Measurements from ENCODE around the gene CNTLN. TPM values are rescaled to one million over a fixed set of nuclear protein-coding genes. Genes with fewer than 3 reads are reported as not detected.

Gene CNTLN
- total and polyA plus RNA-seq, 9 of the 15 experiments (the other 6 are each of a cell fraction or from before 2014, with no cell fraction given) = 0.08 TPM; not detected in 8

DNA sequence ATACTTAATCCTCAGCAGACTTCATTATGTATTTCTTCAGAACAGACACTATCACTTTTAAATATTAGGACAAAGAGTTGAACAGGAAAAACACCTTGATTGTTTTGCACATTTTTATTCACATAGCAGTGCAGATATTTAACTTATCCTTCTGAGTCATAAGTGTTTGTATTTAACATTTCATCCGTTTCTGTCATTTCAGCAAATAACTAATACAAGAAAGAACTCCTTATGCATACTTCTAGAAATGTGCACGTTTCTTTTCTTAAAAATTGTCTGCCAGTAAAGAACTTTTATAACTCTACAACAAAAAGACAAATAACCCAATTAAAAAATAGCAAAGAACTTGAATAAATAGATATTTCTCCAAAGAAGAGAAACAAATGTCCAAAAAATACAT is 3.3 kb upstream of the CNTLN start:
- TF ChIP-seq POLR3G (IDR thresholded peaks at IDR 0.05; ENCODE audit: extremely low read depth, insufficient read length, insufficient replicate concordance) = no peak
- TF ChIP-seq, protein P1, sequence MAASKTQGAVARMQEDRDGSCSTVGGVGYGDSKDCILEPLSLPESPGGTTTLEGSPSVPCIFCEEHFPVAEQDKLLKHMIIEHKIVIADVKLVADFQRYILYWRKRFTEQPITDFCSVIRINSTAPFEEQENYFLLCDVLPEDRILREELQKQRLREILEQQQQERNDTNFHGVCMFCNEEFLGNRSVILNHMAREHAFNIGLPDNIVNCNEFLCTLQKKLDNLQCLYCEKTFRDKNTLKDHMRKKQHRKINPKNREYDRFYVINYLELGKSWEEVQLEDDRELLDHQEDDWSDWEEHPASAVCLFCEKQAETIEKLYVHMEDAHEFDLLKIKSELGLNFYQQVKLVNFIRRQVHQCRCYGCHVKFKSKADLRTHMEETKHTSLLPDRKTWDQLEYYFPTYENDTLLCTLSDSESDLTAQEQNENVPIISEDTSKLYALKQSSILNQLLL (CRISPR knock-in tag; IDR thresholded peaks at IDR 0.05; ENCODE audit: borderline replicate concordance) = no peak
- TF ChIP-seq LARP7 (IDR thresholded peaks at IDR 0.05) = no peak
- TF ChIP-seq ZFP36 (IDR thresholded peaks at IDR 0.05; ENCODE audit: low read depth, low read length, partially characterized antibody) = no peak
- no peak for TF ChIP-seq MAFG (tag; conservative IDR thresholded peaks at IDR 0.05)
- TF ChIP-seq CBX1 (IDR thresholded peaks at IDR 0.05; ENCODE audit: low read depth) = no peak
- no peak for TF ChIP-seq ZNF76 (CRISPR knock-in tag; IDR thresholded peaks at IDR 0.05; ENCODE audit: borderline replicate concordance)
- no peak for TF ChIP-seq ELK1 (CRISPR knock-in tag; IDR thresholded peaks at IDR 0.05)
- TF ChIP-seq ZNF583 (CRISPR knock-in tag; IDR thresholded peaks at IDR 0.05) = no peak
- TF ChIP-seq SETDB1 (IDR thresholded peaks at IDR 0.05; ENCODE audit: low read length) = no peak
- H4K20me1 ChIP-seq (replicated peaks; ENCODE audit: control insufficient read depth, insufficient read depth, low read length) = no peaks in the 10 kb centered on the region
- FAIRE-seq = no peak
- no TSS peak for BruUV-seq (replicated peaks)
- H3K27ac ChIP-seq (ENCODE audit: extremely low read depth, low read depth, low read length) = no peak overlapping the region
- no peaks in the 10 kb centered on the region for H3K27me3 ChIP-seq (ENCODE audit: control insufficient read depth in 2 of 2, insufficient read depth in 2 of 2, low read length in 2 of 2)
- H3K4me3 ChIP-seq = no peak overlapping the region
- CTCF ChIA-PET (ENCODE audit: low intra/inter-chr PET ratio) = no interaction called here
- no peak overlapping the region for H2AFZ ChIP-seq (ENCODE audit: low read depth, low read length)
- no peak overlapping the region for H3K9ac ChIP-seq (ENCODE audit: insufficient read depth in 1 of 2, low read depth in 2 of 2, low read length in 2 of 2)
- DNase-seq (ENCODE audit: extremely low read depth in 1 of 4, low spot score in 3 of 4) = no peak
- no peaks in the 10 kb centered on the region for H3K36me3 ChIP-seq (ENCODE audit: control insufficient read depth, insufficient read depth, low read length)
- intact Hi-C loops (cut with micrococcal nuclease) = no loop called here
- in situ Hi-C loops (cut with MboI) = no loop called here
- H3K79me2 ChIP-seq (ENCODE audit: control insufficient read depth, insufficient read depth, low read length) = no peaks in the 10 kb centered on the region
- H3K9me3 ChIP-seq (replicated peaks; ENCODE audit: control insufficient read depth, insufficient read depth, low read depth, low read length) = no peaks in the 10 kb centered on the region
- H3K9me1 ChIP-seq (ENCODE audit: control insufficient read depth, insufficient read depth, low read length) = no peaks in the 10 kb centered on the region
- H3K4me2 ChIP-seq (ENCODE audit: insufficient read depth, low read length) = no peak overlapping the region
- no peak for ATAC-seq
- no peaks in the 10 kb centered on the region for H3K4me1 ChIP-seq (replicated peaks in 1 of 2; ENCODE audit: control insufficient read depth in 2 of 2, insufficient read depth in 2 of 2, low read length in 2 of 2)
- WGBS (ENCODE audit: insufficient coverage, low coverage, missing lambda C conversion rate) = 0% methylated on average over 2 of the region's 2 CpGs
- POLR2A ChIA-PET = no interaction called here
